Activated naive CD4-positive, alpha-beta T cell treated with Interleukin-2 at 50 U/mL for 16 hours (primary cell): ENCODE measurements around the gene CDK2.
"Not testable (repeated sequence)": the region's sequence is repeated elsewhere in the genome, so short reads cannot be mapped to it uniquely, and the experiment has no call there.

Experiments used
- DNase-seq: peaks from one replicate; pipeline ENCODE4 v3.0.0-alpha.2; 2020

CDK2 gene

DNA sequence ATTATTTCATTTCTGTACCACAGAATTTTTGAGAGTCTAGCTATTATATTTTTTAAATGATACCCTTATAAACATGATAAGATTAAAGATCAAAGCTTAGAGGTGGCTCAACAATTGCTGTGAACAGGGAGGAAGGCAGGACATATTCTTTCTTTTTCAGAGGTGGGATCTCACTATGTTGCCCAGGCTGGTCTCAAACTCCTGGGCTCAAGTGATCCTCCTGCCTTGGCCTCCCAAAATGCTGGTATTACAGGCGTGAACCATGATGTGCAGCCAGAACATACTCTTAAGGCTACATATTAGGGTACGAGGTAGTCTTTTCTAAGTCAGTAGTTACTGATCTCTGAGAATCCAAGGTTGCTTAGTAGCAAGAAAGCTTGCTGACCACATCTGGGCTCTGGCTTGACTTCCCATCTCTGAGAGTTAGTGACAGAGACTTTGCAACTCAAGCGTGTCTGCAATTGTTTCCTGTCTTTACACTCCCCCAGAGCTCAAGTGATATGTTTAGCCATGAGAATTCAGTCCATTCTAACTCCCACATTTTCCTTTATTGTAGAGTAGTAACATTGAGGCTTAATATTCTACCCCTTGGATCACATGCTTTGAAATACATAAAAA lies 15.8 kb downstream of the CDK2 start:
- DNase-seq, result no peak

DNA sequence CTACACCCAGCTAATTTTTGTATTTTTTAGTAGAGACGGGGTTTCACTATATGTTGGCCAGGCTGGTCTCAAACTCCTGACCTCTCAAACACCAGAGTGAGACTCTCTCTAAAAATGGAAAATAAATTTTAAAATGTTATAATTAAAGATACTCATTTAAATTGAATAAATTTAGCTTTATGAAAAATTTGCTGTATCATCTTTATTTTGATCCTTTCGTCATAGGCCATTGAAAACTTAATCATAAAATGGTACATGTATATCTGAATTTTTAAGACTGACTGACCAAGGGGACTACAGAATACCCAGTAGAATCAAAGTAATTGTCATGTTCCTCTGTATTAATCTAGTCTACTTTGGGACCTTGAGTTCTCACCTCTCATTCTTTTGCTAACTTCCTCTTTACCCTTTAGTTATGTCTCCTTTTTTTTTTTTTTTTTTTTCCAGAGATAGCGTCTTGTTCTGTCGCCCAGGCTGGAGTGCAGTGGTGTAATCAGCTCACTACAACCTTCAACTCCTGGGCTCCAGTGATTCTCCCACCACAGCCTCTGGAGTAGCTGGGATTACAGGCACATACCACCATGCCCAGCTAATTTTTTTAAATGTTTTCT lies 16.7 kb downstream of the CDK2 start:
- no peak for DNase-seq

DNA sequence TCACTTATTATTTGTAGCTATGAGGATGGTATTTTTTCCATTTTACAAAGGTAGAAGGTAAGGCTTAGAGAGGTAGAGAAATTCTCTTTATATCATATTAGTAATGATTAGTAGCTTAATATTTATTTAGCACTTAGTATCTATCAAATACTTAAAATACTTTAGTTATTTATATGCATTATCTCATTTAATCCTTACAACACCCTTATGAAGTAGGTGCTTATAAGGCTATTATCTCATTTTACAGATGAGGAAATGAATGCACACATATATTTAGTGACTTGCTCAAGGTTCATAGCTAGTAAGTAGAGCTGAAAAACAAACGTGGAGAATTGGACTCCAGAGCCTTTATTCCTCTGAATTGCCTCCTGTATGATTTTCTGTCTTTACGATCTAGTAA lies 18.2 kb downstream of the CDK2 start:
- DNase-seq, result no peak

DNA sequence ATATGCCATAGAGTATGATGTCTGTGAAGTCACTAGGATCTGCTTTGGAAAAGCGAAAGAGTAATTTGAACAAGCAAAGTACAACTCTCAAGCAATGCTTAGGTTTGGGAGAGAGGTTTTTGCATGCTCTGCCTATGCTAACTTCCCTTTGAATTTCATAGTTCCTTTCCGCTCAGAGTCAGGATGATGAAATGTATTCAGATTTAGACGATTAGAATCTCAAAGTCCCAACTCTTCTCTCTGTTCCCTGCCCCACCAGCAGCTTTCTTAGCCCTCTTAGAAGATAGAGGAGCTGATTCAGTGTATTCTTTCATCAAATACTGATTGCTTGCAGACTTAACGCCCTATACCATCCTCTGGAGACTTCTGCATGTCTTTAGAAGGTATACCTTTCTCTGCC lies 18.7 kb downstream of the CDK2 start:
- no peak for DNase-seq

DNA sequence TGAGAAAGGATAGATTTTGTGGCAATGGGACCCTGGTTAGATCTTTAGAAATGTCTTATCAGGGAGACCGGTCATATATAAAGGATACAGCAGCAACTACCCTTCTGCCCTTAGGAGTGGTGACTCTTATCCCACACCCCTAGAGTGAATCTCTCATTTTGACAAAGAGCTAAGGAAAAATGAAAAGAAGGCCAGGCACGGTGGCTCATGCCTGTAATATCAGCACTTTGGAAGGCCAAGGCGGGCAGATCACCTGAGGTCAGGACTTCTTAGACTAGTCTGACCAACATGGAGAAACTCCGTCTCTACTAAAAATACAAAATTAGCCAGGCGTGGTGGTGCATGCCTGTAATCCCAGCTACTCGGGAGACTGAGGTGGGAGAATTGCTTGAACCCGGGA lies 19.3 kb downstream of the CDK2 start:
- DNase-seq, result not testable (repeated sequence)

DNA sequence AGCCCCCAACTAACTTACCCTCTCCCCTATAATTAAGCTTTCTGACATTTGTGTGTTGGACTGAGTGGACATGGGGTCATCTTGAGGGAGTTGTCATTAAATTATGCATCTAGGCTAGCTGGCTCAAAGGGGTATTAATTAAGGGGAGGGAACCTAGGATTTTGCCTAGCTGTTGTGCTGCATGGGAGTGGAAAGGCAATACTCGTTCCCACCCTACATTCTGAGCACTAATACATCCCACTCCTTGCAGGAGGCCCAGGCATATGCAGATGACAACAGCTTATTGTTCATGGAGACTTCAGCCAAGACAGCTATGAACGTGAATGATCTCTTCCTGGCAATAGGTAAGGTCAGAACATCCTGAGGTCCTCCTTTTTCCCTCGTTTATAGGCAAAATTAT lies 24.5 kb downstream of the CDK2 start:
- DNase-seq, result no peak

DNA sequence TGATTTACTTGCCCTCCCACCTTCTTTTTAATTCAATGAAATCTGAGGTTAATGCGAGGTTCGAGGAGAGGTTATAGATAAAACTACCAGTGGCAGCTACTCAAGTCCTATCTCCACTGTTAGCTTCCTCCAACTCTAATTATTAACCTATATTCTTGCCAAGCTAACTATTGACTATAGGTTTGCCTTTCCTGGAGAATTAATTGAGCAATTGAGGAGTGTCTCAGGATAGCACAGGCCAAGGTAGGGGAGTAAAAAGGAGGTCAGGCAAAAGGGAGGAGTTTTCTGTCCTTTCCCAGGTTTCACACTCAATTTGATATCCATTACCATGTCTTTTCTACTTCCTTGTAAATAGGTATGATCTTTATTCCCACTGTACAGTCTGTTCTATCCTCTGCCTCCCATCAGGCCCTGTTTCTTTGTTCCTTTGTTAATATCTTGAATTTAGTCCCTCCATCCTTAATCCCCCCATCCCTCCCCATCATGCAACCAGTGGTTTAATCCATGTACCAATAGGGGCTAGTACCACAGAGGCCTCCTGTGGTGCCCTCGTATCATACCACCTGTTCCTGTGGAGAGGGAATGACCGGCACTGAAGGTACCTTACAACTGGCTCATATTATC lies 26.7 kb downstream of the CDK2 start:
- DNase-seq, result no peak

DNA sequence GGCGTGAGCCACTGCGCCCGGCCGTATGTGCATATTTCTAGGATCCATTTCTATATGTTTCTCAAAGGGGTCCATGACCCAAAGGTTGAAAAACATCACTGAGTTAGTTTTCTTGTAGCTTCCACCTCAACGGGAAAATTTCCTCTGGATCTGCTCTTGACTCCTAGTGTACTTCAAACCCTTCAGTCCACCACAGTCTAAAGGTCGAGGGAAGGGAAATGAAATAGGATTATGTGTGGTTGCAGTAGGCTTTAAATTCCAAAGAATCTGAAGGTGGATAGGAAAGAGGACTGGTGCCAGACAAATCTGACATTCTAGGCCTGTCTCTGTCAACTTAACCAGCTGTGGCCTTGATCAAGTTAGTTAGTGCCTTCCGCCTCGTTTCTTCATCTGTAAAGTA lies 28.7 kb downstream of the CDK2 start:
- DNase-seq, result no peak

DNA sequence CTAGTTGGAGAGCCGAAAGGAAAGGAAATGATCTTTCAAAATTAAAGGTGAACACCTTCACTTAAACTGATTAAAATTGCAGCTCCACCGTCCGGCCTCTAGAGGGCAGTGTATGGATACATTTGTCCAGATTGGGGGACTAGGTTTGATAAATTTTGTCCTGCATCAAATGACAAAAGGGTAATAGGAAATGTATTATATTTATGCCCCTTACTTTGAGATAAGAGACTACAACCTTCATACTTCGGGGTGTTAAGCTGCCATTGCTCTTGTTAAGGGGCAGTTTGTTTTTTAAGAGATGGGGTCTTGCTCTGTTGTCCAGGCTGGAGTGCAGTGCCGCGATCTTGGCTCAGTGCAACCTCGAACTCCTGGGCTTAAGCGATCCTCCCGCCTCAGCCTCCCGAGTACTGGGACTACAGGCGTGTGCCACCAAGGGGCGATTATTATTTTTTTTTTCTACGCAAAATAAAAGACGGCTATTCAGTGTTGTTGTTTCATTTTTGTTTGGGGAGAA lies 29.6 kb downstream of the CDK2 start:
- DNase-seq, result peak; percentile 61

DNA sequence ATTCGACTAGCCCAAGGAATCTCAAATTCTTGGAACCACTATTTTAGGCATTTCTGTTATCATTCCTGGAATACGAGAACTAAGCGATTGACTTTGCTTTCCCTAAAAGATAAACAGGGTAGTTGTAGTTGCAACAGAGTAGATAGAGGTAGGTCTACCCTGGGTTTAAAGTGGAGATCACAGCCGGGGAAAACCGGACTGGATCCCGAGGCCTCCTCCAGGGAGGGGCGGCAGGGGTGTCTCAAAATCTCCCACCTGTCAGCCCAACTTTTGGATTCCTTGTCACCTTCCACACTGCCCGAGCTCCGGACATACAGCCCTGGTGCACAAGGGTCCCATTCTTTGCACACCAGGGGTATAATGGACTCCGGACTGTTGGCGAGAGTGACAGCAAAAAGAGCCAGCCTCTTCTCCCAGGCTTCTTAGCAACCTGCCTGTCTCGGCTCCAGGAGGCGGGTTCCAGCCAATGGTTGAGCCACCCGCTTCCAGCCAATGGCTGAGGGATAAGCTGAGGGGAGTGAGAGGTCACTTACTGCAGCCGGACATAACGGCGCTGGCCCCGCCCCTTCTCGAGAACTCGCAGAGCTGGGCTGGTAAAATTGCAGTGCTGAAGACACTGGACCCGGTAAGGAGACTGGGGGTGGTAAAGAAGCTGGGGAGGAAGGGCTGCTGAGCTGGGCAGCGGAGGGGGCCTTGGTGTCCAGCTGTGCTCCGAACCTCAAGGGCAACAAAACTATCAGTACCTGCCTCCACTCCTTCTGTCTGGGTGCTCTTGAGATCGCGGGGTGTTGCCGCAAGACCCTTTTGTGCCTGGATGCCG lies 30.3 kb downstream of the CDK2 start, which contains the start of gene SUOX:
SUOX (plus strand) TSS at position 562 of the 820 bp plus-strand sequence. CDS start 4,946 bp downstream, outside the sequence.
- DNase-seq, result no peak

DNA sequence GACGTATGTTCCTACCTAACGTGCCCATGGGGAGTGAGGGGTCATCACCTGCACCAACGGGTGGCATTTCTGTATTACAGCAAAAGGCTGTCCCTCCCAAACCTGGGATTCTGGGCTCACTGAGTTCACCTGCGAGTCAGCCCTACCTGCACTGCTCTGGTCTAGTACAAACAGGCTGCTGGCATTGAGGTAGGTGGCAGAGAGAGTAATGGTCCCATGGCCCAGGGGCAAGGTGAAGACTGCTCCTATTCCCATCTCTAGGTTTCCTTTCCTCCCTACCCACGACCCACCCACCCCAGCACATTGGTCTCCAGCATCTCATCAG lies 30.9 kb downstream of the CDK2 start:
- DNase-seq, result no peak

DNA sequence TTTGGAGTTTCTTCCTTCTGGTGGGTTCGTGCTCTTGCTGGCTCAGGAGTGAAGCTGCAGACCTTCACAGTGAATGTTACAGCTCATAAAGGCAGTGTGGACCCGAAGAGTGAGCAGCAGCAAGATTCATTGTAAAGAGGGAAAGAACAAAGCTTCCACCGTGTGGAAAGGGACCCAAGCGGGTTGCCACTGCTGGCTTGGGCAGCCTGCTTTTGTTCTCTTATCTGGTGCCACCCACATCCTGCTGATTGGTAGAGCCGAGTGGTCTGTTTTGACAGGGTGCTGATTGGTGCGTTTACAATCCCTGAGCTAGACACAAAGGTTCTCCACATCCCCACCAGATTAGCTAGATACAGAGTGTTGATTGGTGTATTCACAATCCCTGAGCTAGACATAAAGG lies 32.9 kb downstream of the CDK2 start:
- DNase-seq, result not testable (repeated sequence)

DNA sequence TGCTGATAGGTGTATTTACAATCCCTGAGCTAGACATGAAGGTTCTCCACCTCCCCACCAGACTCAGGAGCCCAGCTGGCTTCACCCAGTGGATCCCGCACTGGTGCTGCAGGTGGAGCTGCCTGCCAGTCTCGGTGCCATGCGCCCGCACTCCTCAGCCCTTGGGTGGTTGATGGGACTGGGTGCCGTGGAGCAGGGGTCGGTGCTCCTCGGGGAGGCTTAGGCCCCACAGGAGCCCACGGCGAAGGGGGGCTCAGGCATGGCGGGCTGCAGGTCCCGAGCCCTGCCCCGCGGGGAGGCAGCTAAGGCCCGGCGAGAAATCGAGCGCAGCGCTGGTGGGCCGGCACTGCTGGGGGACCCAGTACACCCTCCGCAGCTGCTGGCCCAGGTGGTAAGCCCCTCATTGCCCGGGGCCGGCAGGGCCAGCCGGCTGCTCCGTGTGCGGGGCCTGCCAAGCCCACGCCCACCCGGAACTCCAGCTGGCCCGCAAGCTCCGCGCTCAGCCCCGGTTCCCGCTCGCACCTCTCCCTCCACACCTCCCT lies 33.4 kb downstream of the CDK2 start:
- not testable (repeated sequence) for DNase-seq

DNA sequence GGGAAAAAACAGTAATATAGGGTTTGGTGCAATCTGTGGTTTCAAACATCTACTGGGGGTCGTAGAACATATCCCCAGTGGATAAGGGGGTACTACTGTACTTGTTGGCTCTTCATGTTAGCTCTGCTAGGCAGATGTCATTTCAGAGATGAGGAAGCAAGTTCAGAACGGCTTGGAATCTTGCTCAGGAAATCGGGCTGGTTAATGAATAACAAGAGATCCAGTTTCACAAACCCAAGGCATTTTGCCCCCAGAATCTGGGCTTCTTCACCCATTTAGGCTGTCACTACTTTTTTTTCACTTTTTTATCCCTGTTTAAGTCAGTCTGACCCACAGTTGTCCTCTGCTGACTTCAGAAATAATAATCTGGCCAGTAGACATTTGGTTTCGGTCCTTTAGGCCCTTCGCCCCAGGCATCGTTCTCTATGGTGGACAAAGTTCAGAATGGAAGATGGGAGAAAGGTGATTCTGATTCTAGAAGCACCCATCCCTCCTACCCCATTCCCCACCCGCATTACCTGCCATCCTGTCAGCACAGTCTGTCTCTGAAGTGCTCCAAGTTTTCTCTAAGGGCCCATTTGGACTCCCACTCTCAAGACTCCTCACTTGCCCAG lies 35.0 kb downstream of the CDK2 start:
- no peak for DNase-seq

DNA sequence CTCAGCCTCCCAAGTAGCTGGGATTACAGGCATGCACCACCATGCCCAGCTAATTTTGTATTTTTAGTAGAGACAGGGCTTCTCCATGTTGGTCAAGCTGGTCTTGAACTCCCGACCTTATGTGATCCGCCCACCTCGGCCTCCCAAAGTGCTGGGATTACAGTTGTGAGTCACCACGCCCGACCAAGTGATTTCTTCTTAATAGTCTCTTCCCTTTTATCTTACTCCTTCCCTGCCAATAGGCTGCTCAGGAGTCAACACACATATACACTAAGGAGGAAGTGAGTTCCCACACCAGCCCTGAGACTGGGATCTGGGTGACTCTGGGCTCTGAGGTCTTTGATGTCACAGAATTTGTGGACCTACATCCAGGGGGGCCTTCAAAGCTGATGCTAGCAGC lies 36.7 kb downstream of the CDK2 start:
- not testable (repeated sequence) for DNase-seq

DNA sequence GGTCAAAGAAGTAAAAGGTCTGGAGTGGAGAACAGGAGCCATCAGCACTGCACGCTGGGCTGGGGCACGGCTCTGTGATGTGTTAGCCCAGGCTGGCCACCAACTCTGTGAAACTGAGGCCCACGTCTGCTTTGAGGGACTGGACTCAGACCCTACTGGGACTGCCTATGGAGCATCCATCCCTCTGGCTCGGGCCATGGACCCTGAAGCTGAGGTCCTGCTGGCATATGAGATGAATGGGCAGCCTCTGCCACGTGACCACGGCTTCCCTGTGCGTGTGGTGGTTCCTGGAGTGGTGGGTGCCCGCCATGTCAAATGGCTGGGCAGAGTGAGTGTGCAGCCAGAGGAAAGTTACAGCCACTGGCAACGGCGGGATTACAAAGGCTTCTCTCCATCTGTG lies 37.6 kb downstream of the CDK2 start:
- DNase-seq, result no peak

DNA sequence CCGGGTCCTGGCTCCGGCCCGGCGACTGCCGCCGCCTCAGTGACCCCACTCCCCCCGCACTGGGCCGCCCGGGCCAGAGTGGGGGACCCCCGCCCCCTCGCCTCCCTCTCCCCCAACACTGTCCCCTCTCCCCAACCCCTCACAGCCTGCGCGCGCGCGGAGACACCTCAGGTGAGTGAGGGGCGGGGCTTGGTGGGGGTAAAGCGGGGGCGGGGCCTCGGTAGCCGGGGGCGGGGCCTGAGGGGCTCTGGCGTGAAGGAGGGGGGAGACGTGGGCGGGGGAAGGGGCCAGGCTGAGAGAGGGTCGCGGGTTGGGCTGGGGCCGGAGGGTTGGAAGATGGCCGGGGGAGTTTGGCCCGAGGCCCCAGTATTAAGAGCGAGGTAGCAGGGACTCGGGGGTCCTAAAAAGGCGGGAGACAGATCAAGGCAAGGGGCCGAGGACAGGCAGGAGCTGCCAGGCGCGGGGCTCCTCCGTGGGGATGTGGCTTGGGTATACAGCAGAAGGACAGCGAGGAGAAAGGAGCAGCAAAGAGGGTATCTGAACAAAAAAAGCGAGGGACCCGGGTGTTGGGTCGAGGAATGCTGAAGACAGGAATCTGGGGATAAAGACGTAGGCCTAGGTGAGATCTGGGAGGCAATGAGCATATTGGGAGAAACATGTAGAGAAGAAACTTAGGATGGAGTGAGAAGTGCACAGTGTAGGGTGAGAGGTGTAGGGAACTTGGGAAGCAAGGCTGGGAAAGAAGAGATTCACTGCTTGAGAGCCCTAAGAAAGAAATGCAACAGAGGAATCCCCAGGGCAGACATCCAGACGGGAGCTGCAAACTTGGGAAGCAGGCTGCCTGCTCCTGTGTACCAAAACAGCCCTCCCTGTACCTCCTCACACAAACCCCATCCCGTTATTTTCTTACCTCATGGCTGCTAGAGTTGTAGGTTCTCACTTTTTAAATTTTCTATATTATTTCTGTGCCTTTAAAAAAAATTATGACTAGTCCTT lies 41.2 kb downstream of the CDK2 start:
- DNase-seq, result peak; percentile 68

DNA sequence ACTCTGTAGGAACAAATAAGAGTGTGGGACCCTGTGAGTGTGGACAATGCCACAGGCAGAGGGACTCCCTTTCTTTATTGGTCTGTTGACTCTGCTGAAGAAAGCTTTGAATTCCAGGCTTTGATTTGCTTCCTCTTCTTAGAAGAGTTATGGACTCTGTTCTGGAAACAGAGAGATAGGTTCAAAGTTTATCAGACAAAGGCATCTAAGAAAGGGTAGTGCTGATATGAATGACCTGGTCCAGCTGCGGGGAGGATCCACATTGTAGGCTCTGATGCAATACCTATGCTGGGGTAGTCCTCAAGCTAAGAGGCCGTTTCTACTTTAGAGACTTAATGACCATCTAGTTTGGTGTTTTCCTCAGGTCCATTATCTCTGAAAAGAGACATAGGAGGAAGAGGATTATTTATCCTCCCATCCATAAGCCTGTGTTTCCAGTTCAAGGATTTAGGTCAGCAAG lies 43.5 kb downstream of the CDK2 start:
- no peak for DNase-seq

DNA sequence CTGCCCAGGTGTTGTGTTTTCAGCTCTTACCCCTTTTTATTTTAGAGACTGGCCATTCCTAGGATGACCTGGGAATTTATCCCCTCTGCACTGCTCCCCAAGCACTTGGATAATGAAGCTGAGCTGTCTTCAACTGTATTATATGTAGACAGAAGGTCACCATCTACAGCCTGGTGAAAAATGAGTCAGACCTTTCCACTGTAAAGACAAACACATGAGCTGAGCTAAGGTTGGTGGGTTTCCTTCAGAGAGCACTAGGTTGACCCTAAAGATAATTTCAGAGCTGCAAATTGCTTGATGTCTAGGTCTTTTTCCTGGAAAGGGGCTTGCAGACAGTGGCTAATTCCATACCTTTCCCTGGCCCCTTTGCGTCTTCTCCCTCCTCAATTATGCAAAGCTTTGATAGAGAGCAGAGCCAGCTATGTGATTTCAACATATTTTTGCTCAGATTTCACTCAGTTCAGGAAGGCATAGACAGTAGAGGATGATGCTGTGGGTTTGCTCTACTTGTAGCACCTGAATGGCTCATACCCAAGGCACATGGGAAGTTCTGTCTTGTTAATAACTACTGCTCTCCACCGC lies 45.0 kb downstream of the CDK2 start:
- DNase-seq, result no peak

DNA sequence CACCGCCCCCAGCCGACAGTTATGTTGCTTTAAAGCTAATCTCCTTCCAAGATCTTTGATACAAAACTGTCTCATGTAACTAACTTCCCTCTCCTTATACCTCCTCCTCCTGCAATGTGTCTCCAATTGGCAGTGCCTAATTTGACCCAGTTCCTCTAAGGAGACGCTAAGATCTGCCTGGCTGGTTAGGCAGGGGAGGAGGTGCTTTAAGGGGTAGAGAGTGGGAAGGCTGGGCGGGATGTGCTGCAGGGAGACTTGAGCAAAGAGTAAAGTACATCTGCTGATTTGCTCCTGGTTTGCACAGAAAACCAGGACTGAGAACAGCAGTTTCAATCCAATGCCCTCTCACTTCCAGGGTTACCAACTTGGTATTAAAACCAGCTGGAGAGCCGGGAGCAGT lies 46.9 kb downstream of the CDK2 start:
- DNase-seq, result no peak

DNA sequence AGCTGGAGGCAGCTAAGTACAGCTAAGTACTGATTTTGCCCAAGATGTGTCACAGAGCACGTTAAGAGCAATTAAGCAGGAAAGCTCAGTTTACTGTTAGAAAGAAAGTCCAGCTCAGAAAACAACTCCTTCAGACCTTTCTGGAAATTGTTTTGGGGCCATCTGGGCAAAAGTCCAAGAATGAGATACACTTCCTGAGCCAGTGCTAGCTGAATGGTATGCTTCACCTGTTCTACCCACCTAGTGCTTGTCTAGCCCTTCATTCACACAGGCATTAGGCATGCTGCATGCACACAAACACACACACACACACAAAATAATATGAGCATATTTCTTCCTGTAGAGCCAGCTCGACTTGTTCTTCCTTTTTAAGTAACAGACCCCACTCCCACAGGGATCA lies 47.6 kb downstream of the CDK2 start:
- DNase-seq, result no peak
